AML-193 (cell line): ENCODE results near the gene FGFR4.

Experiments used
- DNase-seq, 2 experiments: peaks; one replicate each; lab custom pipeline; 2025; lab: John Stamatoyannopoulos, UW

Gene FGFR4

GRCh38 chr5:177103523-177104253 is 17.0 kb downstream of the FGFR4 start:
- no peak for DNase-seq

DNA sequence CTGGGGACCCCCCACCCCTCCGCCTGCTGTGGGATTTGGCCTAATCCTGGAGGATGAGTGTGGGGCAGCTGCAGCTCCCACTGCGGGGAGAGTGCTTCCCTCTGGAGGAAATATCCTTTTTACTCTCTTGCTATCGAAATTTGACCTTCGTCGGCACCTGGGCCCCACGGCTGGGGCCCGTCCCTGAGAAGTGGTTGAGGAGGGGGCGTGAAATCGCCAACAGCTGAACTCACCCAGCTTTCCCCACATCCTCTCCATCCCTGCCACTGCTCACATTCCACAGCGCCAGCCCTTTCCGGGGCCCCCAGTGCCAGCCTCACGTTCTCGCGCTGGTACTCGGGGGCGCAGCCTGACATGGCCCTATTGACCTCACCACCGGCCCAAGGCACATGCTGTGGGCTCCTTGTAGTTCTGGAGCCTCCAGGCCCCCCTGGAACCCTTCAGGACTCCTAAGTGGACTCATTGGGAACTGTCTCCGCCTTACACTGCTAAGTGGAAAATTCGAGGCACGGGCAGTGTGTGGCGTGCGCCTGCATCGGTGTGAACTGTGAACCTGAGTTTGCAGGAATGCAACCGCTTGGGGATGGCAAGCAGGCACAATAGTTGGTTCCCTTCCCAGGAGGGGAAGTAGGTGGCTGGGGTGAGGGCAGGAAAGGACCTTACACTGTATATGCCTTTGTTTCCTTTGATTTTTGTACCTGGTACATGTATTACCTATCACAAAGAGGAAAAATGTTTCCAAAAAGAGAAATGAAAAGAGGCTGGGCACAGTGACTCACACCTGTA is 19.2 kb downstream of the FGFR4 start:
- DNase-seq: no peak

DNA sequence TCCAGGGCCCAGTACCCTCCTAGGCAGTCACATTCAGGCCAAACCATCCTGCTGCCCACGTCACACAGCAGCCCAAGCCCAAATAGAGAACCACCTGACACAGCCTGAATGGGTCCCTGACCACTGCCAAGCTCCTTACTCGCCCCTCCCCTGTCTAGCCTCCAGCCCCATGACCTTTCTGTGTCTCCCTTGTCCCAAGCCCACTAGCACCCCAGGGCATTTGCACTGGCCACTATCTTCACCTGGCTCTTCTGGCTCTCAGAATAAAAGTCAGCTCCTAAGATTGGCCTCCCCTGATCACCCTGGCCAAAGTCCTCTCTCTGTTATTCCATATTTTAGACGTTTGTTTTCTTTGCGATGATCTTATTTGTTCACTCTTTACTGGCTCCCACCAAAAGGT is 20.4 kb downstream of the FGFR4 start:
- DNase-seq: no peak

DNA sequence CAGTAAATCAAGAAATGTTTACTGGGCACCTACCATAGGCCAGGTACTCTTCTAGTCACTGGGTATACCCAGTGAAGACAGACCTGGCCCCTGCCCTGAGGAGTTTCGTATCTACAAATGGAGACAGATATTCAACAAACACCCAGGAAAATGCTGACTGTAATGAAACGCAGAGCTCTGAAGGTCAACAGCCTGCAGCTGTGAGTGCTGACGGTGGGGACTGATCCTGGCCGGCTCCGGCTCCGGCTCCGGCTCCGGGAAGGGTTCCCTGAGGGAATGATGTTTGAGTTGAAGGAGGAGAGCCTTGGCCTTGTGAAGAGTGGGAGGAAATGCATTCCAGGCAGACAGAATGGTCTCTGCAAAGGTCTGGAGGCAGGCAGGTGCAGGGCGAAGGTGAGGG is 23.1 kb downstream of the FGFR4 start:
- no peak for DNase-seq

DNA sequence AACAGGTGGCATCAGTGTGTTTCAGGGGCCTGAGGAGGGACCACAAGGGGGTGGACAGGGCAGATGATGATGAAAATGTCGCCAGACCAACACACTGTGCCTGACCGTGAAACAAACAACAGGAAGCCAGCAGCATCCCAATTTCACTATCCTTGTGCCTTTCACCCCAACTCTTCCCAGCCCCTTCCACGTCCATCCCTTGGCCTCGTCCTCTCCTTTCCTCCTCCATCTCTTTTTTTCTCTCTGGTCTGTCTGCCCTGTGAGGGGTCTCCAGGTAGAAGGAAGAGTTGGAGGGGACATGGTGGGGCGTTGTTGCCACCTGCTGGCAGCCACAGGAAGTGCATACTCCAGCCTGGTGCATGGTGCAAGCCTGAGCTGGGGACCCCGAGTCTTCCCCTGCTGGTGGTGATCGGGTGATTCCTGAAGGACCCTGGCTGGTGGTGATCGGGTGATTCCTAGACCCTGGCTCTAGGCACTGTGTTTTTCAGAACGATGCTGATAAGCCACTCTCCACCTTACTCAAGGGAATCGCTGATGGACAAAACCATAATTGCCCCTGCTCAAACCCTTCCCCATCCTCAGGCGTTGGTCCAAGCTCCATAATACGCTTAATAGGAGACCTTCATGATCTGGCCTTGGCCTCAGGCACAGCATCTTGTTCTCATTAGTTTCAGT is 25.1 kb downstream of the FGFR4 start:
- peak; percentile 7 to 30 for DNase-seq

DNA sequence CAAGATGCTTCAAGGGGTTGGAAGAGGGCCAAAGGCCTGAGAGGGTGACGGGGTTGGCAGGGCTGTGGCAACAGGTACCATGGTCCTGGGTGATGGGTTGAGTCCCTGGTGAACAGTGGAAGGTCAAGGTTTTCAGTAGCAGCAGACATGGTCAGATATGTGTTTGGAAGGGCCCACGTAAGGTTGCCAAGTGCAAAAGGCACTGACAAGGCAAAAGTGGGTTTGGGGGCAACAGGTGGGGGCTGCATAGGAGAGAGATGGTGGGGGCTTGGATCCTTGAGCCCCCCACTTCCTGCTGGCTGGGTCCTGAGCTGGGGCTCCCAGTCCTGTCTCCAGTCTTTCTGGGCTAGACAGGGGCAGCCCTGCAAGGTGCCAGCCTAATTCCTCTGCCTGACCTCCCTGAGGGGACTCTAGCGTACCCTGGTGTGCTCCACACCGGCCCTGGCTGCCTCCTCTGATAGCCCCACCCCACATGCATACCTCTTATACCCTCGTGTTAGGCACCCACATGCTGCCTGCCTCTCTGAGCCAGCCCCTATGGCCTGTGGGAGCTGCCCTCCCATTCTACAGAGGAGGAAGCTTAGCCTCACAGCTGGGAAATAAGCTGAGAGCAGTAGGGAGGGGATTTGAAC is 26.0 kb downstream of the FGFR4 start:
- no peak for DNase-seq

GRCh38 chr5:177113566-177114424 is 27.1 kb downstream of the FGFR4 start:
- DNase-seq: peak; percentile 50 to 66

DNA sequence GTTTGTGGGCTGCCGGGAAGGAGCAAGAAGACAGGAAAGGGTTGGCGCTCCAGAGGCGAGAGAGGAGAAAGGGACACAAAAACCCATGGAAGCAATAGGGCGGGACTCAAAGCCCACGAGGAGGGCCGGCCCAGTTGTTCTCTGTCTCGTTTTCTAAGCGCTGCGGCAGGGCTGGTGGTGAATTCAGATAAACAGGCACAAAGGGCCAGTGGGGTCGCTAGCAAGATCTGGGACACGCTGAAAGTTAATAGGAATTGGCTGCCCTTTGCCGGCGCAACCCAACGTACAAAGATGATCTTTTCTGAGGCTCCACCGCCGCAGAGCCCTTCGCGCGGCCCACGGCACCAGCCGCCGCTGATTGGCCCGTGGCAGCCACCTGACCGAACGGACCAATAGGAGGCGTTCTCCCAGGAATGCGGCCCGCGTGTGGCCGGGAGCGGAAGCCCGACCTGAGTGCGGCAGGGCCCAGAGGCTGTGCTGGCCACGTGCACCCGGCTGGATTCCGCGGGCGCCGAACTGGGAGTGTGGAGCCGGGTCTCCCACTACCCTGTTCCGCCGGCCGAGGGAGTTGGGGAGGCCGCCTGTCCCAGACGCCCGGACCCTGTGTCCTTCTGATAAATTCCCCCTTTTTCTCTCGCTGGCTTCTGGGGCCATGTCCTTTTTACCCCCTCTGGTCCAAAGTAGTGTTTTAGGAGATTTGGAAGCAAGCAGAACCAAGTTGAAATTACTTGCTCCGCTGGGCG is 30.1 kb downstream of the FGFR4 start:
- no peak for DNase-seq

- no peak for DNase-seq
Observed at GRCh38 chr5:177117441-177118045, 30.8 kb downstream of the FGFR4 start.

DNA sequence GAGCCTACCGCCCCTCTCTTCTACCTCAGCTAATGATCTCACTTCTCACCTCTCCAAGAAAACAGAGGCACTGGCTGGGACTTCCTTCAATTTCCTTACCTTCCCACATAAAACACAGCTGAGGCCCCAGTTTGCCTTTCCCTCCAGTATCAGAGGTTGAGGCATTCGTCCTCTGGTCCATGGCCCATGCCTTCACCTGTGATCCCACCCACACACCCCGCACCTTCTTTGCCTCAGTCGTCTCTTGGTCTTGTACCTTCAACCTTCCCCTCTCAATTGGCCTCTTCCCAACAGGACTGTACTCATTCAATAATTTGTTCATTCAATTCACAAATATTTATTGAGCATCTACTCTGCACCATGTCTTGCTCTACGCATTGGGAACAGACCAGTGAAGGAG is 35.9 kb downstream of the FGFR4 start:
- no peak for DNase-seq

DNA sequence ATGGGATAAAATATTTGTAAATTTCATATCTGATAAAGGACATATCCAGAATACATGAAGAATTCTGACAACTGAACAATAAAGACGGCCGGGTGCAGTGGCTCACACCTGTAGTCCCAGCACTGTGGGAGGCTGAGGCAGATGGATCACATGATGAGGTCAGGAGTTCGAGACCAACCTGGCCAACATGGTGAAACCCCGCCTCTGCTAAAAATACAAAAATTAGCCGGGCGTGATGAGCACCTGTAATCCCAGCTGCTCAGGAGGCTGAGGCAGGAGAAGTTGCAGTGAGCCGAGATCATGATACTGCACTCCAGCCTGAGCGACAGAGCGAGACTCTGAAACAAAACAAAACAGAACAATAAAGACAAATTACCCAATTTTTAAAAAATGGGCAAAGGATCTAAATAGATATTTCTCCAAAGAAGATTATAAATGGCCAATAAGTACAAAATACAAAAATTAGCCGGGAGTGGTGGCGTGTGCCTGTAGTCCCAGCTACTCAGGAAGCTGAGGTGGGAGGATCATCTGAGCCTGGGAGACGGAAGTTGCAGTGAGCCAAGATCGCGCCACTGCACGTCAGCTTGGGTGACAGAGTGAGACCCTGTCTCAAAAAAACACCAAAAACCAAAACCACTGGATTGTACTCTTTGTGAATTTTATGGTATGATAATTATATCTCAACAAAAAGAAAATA is 37.2 kb downstream of the FGFR4 start:
- no peak for DNase-seq

- DNase-seq: no peak
Observed at GRCh38 chr5:177124486-177124991, 37.8 kb downstream of the FGFR4 start.

DNA sequence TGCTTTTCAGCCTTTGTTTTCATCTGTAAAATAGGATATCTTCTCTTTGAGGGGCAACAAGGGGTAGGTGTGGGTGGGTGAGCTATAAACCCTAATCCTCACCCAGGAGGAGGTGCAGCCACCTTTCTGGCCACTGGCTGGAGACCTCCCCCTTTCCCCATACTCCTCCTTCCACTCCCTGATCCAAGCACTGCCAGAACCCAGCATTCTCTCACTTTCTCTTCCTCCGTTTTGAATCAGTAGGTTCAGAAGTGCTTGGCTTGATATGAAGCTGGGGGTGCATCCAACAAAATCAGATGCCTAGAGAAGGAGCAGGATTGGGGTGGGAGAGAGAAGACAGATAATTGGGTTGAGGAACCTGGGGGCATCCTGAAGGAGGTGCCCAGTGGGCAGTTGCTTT is 40.1 kb downstream of the FGFR4 start:
- DNase-seq: no peak

- DNase-seq: no peak
Observed at GRCh38 chr5:177128551-177128981, 41.9 kb downstream of the FGFR4 start.

DNA sequence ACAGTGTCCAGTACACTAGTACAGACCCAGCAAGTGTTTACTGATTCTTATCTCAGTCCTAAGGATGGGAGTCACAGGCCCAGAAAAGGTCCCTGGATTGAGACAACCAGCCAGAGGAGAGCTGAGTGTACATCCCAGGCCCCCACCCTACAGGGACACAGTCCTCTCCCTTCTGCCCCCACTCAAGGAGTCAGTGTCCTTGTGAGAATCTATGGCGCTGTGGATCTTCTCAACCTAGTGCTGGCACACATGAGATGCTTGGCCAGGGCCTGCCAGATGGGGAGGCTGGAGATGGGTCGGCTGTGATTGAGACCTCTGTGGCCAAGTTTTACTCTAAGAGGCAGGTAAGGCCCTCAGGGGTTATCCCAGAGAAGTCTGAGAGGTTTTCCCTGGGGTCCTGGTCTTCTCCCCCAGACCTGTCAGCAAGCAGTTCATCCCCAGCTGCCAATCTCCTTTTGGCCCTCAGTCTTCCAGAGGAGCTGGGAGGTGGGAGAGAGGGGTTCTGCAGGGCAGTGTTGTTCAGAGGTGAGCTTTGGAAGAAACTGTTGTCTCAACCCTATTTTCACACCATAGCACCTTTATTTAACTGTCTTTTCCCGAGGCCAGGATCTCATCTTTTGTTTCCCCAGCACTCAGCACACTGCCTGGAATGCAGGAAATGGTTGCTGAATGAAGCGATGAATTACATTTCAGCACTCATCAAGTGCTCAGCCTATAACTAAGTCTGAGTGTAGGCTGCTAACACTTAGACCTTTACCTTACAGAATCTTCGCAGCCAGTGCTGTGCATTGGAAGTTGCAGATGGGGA is 43.7 kb downstream of the FGFR4 start:
- DNase-seq: no peak

- DNase-seq: no peak
Observed at GRCh38 chr5:177131019-177131320, 44.3 kb downstream of the FGFR4 start.

- no peak for DNase-seq
Observed at GRCh38 chr5:177131352-177132135, 44.8 kb downstream of the FGFR4 start.
